COLO668 (cell line): Measurements from ENCODE around the gene LRPAP1.

Experiments
- DNase-seq: peaks from one replicate; lab custom pipeline; 2025; ENCODE audit not compliant: unreplicated experiment; lab: John Stamatoyannopoulos, UW

LRPAP1 gene

GRCh38 chr4:3532751-3533422 is 665 bp upstream of the LRPAP1 start:
- DNase-seq: no peak

GRCh38 chr4:3531318-3531878 is 824 bp downstream of the LRPAP1 start:
- no peak for DNase-seq

GRCh38 chr4:3530663-3531254 is 1.5 kb downstream of the LRPAP1 start:
- DNase-seq: peak; percentile 22

GRCh38 chr4:3530051-3530450 is 2.2 kb downstream of the LRPAP1 start:
- no peak for DNase-seq

- DNase-seq: no peak
Measured at GRCh38 chr4:3529363-3529762, 2.9 kb downstream of the LRPAP1 start.

- no peak for DNase-seq
Measured at GRCh38 chr4:3527914-3528876, 4.0 kb downstream of the LRPAP1 start.

GRCh38 chr4:3527101-3527913 is 4.9 kb downstream of the LRPAP1 start:
- no peak for DNase-seq

- no peak for DNase-seq
Measured at GRCh38 chr4:3526456-3526855, 5.8 kb downstream of the LRPAP1 start.

- DNase-seq: no peak
Measured at GRCh38 chr4:3525532-3526430, 6.4 kb downstream of the LRPAP1 start.

GRCh38 chr4:3524920-3525319 is 7.3 kb downstream of the LRPAP1 start:
- DNase-seq: no peak

GRCh38 chr4:3524349-3524748 is 7.9 kb downstream of the LRPAP1 start:
- no peak for DNase-seq

GRCh38 chr4:3523628-3524221 is 8.5 kb downstream of the LRPAP1 start:
- DNase-seq: no peak

- DNase-seq: no peak
Measured at GRCh38 chr4:3523146-3523627, 9.0 kb downstream of the LRPAP1 start.

- DNase-seq: no peak
Measured at GRCh38 chr4:3522651-3523050, 9.6 kb downstream of the LRPAP1 start.

- DNase-seq: no peak
Measured at GRCh38 chr4:3522326-3522640, 9.9 kb downstream of the LRPAP1 start.

GRCh38 chr4:3521621-3522325 is 10.4 kb downstream of the LRPAP1 start:
- DNase-seq: no peak

GRCh38 chr4:3520796-3521600 is 11.2 kb downstream of the LRPAP1 start:
- DNase-seq: no peak

GRCh38 chr4:3520276-3520675 is 11.9 kb downstream of the LRPAP1 start:
- DNase-seq: no peak
